H54 (cell line): ENCODE measurements around the gene GAB2.
A peak's percentile ranks its signal among the peaks of the same experiment; 100 is the strongest.
"Not testable (repeated sequence)": the region's sequence is repeated elsewhere in the genome, so short reads cannot be mapped to it uniquely, and the experiment has no call there.

Experiments
- DNase-seq: peaks from one replicate; pipeline ENCODE4 v3.0.0; 2011; ENCODE audit warnings: low spot score, mixed read lengths; ENCODE audit not compliant: insufficient read length
- FAIRE-seq: peaks from 3 replicates; lab custom pipeline; 2011; peaks lifted over from hg19 to GRCh38; lab: Jason Lieb, UNC
- POLR2A ChIP-seq: IDR thresholded peaks from 2 replicates; pipeline ENCODE4 v1.6.1; 2011; ENCODE audit warnings: low read depth, mild to moderate bottlenecking, low read length

The GAB2 gene

DNA sequence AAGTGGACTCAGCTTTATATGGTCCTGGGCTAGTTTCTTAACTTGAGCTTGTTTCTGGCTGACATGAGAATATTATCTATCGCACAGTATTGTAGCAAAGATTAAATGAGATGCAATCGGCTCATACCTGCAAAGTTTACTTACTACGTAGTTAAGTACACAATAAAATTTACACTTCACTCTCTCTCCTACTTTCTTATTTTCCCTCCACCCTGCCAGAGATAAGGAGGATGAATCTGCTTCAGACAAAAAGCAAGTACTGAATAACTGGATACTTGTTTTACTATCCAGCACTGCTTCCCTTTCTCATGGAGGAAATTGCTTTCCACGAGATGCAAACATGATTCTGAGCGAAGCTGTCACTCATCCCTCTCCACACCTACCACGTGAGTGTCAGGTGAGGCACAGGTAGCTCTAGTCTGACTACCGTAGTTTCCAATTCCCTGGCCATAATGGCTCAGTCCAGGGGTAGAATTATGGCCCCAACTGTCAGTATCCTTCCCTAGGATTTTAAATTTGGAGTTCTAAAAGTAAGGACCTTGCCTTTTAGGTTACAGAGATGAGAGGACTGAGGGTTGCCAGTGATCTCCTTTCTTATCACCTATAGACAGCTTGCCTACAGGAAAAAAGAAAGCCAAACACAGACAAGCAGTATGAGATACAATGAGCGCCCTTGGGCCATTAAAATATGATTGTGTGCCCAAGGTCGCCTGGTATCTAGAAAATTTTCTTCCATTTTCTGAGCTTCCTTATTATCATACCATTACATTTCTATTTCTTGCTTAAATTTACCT is 39.8 kb downstream of the GAB2 start:
- no peak for DNase-seq
- no peak for TF ChIP-seq POLR2A
- no peak for FAIRE-seq

DNA sequence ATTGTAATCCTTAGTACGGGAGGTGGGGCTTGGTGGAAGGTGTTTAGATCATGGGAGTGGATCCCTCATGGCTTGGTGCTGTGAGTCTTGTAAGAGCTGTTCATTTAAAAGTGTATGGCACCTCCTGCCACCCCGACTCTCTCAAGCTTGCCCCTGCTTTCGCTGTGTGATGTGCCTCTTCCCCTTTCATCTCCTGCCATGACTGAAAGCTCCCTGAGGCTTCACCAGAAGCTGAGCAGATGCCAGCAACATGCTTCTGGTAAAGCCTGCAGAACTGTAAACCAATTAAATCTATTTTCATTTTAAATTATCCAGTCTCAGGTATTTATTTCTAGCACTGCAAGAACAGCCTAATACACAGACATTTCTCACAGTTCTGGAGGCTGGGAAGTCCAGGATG is 40.8 kb downstream of the GAB2 start:
- TF ChIP-seq POLR2A, result no peak
- FAIRE-seq (no peak), DNase-seq (no peak)

DNA sequence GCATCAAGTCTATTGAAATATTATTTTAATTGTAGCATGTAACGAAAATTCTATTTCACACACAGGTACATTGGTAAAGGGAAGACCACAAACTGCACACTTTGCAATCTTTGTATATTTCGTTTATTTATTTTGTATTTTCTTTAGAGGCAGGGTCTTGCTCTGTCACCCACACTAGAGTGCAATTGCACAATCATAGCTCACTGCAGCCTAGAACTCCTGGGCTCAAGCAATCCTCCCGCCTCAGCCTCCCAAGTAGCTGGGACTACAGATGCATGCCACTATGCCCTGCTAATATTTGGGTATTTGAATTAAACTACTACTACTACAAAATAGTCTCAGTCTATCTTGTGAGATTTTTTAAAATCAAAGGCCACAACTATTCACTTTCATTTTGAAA is 42.7 kb downstream of the GAB2 start:
- FAIRE-seq, result no peak

DNA sequence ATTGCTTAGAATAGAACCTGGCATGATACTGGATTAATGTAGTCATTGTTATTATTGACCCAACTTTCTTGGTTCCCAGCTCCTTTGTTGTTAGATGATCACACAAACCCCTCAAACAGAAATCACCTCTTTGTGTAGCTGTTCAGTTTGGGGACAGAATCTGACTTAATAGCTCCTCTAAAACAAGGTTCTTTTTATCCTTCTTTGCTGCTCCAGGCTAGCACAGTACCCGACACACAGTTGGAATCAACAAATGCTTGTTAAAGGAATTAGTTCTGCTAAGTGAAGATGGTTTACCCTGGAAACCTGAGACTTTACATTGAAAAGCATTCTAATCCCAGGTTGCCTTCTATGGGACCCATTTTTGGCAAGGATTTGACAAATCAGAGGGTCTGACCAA is 43.9 kb downstream of the GAB2 start:
- FAIRE-seq, result no peak
- no peak for TF ChIP-seq POLR2A

More for the DNA sequence above, 42.7 kb downstream of the GAB2 start:
- TF ChIP-seq POLR2A, result no peak
- DNase-seq, result no peak

DNA sequence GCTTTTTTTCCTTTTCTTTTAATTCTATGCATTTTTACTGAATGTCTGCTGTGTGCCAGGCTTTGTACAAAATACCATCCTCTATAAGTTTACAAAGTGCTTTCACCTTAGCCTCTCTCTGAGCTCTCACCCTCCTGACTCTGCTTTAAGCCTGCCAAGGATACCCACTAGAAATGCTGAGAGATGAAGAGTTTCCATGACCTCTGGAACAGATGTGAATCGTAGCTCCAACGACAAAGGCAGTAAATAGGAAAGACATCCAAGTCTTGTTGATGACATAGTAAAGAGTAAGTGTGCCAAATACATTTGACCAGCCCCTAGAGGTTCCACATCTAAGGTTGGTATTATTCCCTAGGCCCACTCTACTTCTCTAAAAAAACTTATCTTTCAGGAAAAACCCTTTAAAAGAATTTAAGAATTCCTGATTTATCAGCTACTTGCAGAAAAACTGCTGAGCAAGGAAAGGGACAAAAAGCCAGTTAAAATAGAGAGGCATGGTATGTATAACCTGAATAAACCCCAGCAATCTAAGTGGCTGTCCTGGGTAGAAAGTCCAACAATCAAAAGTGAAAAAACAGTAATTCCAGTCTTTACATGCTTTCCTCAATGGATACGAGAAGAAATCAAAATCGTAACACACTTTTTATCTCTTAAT is 45.4 kb downstream of the GAB2 start:
- FAIRE-seq (peak; percentile 20), DNase-seq (no peak)
- no peak for TF ChIP-seq POLR2A

More for the DNA sequence above, 43.9 kb downstream of the GAB2 start:
- no peak for DNase-seq

DNA sequence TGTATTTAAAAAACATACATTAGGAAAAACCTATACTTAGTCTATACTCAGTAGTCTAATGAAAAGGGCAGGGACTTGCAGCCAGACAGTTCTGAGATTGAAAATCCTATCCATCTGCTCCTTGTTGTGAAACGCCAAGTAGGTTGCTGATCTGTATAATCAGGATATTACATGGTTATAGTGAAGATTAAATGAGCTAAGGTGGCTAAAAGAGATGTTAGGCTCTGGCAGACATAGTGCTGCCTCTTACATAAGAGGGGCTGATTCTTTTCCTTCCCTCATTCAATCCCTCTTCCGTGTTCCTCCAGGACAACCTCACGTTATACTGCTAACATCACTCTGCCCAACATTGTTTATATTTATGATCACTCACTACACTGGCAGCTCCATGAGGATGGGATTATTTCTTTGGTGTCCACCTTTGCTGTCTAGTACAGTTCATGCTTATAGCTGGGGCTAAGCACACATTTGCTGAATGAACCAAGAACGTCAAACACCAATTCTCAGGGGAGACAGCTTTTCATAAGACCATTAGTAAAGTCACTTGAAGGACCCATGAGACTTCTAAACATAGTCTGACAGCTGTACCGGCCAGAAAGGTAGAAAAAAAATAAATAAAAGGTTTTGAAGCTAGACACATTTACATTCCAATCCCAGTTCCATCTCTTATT is 46.3 kb downstream of the GAB2 start:
- FAIRE-seq (peak; percentile 62), DNase-seq (no peak)

DNA sequence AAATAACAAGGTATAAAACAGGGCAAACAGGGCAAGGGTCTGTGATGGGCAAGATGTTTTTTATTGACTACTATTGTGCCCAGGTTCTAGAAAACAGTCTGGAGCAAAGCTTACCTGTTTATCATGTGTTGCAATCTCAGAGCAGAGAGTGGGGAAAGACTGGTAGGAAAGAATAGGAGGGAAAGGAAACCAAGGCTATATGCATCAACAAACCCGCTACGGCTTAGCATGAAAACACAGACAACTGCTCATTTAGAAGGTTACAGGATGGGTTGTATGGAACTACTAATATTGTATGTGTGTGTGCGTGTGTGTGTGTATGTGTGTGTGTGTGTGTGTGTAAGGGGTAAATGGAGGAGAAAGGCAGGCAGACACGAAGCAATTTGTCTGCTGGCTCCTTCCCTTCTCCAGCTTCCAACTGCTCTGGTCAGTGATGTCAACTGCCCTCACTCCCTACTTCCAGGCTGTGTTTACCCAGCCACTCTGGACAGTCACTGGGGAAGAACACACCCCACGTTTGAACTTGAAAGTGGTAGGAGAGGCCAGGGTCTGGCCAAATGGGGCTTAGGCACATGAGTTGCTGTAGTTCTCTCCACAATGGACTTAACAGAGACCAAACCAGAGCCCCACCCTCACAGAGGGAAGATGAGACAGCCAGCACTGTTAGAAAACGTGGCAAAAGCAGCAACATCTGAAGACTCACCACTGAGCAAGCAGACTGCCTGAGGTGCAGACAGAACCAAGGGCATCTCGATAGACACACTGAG is 47.0 kb downstream of the GAB2 start:
- TF ChIP-seq POLR2A, result no peak; the same call in 1 of the 2 replicates
- DNase-seq (peak; percentile 19), FAIRE-seq (peak; percentile 97)

More for the DNA sequence above, 46.3 kb downstream of the GAB2 start:
- TF ChIP-seq POLR2A, result no peak

DNA sequence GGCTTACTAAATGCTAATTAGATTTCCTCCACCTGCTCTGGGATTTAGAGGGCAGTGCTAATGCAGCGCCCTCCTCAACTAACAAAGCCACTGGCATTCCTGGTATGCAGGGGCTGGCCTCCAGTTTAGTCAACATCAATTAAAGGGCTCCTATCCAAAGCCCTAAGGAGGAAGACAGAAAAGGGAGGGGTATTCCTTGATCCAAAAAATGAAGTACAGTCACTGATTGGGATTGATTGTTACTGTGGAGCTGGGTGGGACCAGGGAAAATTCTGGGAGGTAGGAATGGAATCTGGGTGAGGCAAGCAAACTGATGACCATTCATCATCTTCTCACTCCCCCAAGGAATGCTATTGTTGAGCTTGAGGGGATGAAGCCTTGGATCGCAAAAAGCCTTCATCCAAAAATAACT is 52.2 kb downstream of the GAB2 start:
- FAIRE-seq (peak; percentile 99), DNase-seq (peak; percentile 45)
- no peak for TF ChIP-seq POLR2A

DNA sequence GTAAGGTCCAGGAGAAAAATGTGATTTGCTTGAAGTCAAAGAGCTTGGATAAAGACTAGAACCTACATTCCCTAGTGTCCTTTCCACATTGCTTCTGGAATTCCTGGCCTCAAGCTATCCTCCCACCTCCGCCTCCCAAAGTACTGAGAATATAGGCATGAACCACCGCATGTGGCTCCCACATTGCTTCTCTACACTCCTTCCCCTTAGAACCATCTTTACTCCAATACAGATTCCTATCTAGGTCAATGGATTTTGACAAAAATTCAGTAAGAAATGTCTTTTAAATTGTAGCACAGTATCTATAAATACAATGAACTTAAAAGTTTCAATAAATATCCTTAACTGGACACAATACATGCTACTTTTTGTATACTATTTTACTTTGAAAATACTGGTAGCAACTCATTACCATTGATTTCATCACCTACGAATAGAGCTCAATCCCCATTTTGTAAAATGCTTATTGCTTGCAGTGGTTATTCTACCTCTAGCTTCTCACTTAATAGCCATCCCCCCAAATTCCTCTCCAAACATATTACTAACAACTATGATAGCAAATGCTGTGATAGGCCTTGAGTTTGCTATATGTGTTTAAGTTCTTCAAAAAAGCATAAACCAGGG is 53.4 kb downstream of the GAB2 start:
- FAIRE-seq (no peak), DNase-seq (no peak)
- TF ChIP-seq POLR2A, result no peak

DNA sequence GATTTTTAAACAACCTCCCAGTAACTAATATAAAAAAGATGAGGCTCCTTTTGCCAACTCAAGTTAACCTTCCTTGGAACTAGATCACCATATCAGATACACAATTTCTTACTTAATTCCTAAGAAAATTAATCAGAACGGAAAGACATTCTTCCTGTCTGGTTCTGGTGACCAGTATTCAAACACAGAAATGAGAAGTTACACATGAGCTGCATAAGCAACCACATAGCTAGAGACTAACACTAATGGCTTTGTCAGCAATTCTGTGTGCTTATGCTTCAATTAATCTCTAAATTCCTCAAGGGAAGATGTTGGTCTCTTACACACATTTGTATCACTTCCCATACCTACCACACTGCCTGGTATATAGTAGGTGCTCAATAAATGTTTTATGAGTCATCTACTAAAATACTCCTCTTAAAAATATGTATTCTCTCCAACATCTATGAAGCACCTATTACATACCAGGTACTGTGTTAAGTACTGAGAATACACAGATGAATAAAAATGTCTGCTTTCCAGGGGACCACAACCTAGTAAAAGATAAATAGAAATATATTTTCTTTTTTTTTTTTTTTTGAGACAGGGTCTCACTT is 54.5 kb downstream of the GAB2 start:
- FAIRE-seq, result peak; percentile 55
- no peak for TF ChIP-seq POLR2A

DNA sequence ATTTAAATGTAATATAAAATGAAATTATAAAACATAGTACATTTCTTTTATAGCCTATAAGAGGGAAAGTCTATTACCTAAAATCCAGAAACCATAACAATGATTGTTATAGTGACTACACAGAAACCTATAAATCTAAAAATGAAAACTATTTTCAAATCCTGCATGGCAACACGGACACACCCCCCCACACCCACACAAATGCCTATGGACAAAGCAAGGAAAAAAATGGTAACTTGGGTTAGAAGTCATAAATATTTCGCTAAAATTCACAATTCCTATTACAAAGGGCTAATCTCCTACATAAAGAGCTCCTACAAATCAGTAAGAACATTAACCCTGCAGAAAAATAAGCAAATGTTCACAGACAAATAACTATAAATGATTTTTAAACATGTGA is 56.4 kb downstream of the GAB2 start:
- DNase-seq (no peak), FAIRE-seq (no peak)
- no peak for TF ChIP-seq POLR2A

More for the DNA sequence above, 54.5 kb downstream of the GAB2 start:
- no peak for DNase-seq

DNA sequence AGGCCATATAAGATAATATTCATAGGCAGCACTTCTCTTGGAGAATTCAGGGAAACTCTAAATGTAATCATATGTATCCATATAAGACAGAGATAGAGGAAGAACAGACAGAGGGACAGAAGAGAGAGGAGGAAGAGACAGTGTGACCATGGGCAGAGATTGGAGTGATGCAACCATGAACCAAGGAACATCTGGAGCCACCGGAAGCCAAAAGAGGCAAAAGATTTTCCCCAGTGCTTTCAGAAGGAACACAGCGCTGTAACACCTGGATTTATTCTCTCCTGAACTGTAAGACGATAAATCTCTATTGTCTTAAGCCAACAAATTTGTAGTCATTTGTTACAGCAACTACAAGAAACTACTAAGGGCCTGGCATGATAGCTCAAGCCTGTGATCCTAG is 57.7 kb downstream of the GAB2 start:
- TF ChIP-seq POLR2A, result no peak
- FAIRE-seq (no peak), DNase-seq (no peak)

DNA sequence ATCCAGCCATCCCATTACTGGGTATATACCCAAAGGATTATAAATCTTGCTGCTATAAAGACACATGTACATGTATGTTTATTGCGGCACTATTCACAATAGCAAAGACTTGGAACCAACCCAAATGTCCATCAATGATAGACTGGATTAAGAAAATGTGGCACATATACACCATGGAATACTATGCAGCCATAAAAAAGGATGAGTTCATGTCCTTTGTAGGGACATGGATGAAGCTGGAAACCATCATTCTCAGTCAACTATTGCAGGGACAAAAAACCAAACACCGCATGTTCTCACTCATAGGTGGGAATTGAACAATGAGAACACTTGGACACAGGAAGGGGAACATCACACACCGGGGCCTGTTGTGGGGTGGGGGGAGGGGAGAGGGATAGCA is 59.7 kb downstream of the GAB2 start:
- FAIRE-seq, DNase-seq: not testable (repeated sequence)

DNA sequence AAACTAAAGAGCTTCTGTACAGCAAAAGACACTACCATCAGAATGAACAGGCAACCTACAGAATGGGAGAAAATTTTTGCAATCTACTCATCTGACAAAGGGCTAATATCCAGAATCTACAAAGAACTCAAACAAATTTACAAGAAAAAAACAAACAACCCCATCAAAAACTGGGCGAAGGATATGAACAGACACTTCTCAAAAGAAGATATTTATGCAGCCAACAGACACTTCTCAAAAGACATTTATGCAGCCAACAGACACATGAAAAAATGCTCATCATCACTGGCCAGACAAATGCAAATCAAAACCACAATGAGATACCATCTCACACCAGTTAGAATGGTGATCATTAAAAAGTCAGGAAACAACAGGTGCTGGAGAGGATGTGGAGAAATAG is 60.2 kb downstream of the GAB2 start:
- not testable (repeated sequence) for DNase-seq, FAIRE-seq

DNA sequence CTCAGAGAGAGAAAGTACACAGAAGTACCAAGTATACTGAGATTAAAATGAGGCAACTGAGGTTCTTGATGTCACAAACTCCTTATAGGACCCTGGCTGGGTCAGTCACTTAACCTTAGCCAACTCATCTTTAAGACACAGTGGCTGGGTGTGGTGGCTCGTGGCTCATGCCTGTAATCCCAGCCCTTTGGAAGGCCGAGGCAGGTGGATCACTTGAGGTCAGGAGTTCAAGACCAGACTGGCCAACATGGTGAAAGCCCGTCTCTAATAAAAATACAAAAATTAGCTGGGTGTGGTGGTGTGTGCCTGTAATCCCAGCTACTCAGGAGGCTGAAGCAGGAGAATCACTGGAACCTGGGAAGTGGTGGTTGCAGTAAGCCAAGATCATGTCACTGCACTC is 61.9 kb downstream of the GAB2 start:
- not testable (repeated sequence) for FAIRE-seq, DNase-seq
